ENCODE data around the gene CAMSAP2.

CAMSAP2 gene

GRCh38 chr1:200837931-200838571 is 99.4 kb downstream of the CAMSAP2 start:
- DNase-seq (ENCODE audit: low read depth in 1 of 2, low spot score in 1 of 2) = no peak

GRCh38 chr1:200838676-200839445 is 100.2 kb downstream of the CAMSAP2 start:
- no peak for DNase-seq (ENCODE audit: low read depth in 1 of 2, low spot score in 1 of 2)

- DNase-seq (ENCODE audit: low read depth in 1 of 2, low spot score in 1 of 2) = no peak
These were observed 106.7 kb downstream of the CAMSAP2 start for GRCh38 chr1:200845360-200845759.

- no peak for DNase-seq (ENCODE audit: low read depth in 1 of 2, low spot score in 1 of 2)
These were observed 107.7 kb downstream of the CAMSAP2 start for GRCh38 chr1:200846398-200846797.

GRCh38 chr1:200849430-200849829 is 110.7 kb downstream of the CAMSAP2 start:
- no peak for DNase-seq (ENCODE audit: low read depth in 1 of 2, low spot score in 1 of 2)

GRCh38 chr1:200850554-200850953 is 111.9 kb downstream of the CAMSAP2 start:
- no peak for DNase-seq (ENCODE audit: low read depth in 1 of 2, low spot score in 1 of 2)

- DNase-seq (ENCODE audit: low read depth in 1 of 2, low spot score in 1 of 2) = no peak
These were observed 118.1 kb downstream of the CAMSAP2 start for GRCh38 chr1:200856716-200857357.

GRCh38 chr1:200857804-200858203 is 119.1 kb downstream of the CAMSAP2 start:
- DNase-seq (ENCODE audit: low read depth in 1 of 2, low spot score in 1 of 2) = no peak

- DNase-seq (ENCODE audit: low read depth in 1 of 2, low spot score in 1 of 2) = no peak
These were observed 123.4 kb downstream of the CAMSAP2 start for GRCh38 chr1:200861937-200862647.

GRCh38 chr1:200862713-200863415 is 124.2 kb downstream of the CAMSAP2 start:
- no peak for DNase-seq (ENCODE audit: low read depth in 1 of 2, low spot score in 1 of 2)

- no peak for DNase-seq (ENCODE audit: low read depth in 1 of 2, low spot score in 1 of 2)
These were observed 127.4 kb downstream of the CAMSAP2 start for GRCh38 chr1:200866116-200866515.

GRCh38 chr1:200866521-200866920 is 127.8 kb downstream of the CAMSAP2 start:
- no peak for DNase-seq (ENCODE audit: low read depth in 1 of 2, low spot score in 1 of 2)

- DNase-seq (ENCODE audit: low read depth in 1 of 2, low spot score in 1 of 2) = no peak
These were observed 128.5 kb downstream of the CAMSAP2 start for GRCh38 chr1:200867018-200867811.

- DNase-seq (ENCODE audit: low read depth in 1 of 2, low spot score in 1 of 2) = no peak
These were observed 130.7 kb downstream of the CAMSAP2 start for GRCh38 chr1:200869376-200869752.

GRCh38 chr1:200869753-200870391 is 131.2 kb downstream of the CAMSAP2 start:
- DNase-seq (ENCODE audit: low read depth in 1 of 2, low spot score in 1 of 2) = no peak

- DNase-seq (ENCODE audit: low read depth in 1 of 2, low spot score in 1 of 2) = no peak
These were observed 133.9 kb downstream of the CAMSAP2 start, which contains the start of gene GPR25 for GRCh38 chr1:200872446-200873115. GPR25 (plus strand) TSS chr1:200872981; CDS start chr1:200873038, 57 bp downstream.

- no peak for DNase-seq (ENCODE audit: low read depth in 1 of 2, low spot score in 1 of 2)
These were observed 134.5 kb downstream of the CAMSAP2 start for GRCh38 chr1:200873116-200873670.

- no peak for DNase-seq (ENCODE audit: low read depth in 1 of 2, low spot score in 1 of 2)
These were observed 135.1 kb downstream of the CAMSAP2 start for GRCh38 chr1:200873671-200874397.

All from stimulated activated CD4-positive, alpha-beta T cell treated with anti-CD3 and anti-CD28 coated beads, Interleukin-15, amount 100 ng/mL, for 1 hour (primary cell).